AG09309 (cell line): Measurements from ENCODE around the gene ZNF225.
"Not testable (repeated sequence)": the region's sequence is repeated elsewhere in the genome, so short reads cannot be mapped to it uniquely, and the experiment has no call there.

ENCODE experiments used
- DNase-seq: peaks from one replicate; pipeline ENCODE4 v3.0.0-alpha.2; 2010; ENCODE audit warnings: low read depth
- H3K4me3 ChIP-seq: 2 replicates; pipeline ENCODE4 v1.5.1; 2011; ENCODE audit warnings: mild to moderate bottlenecking, low read depth, low read length, moderate library complexity; ENCODE audit not compliant: control insufficient read depth
- CTCF ChIP-seq: IDR thresholded peaks from 2 replicates; pipeline ENCODE4 v1.5.1; 2011; ENCODE audit warnings: mild to moderate bottlenecking, low read depth, low read length, inconsistent platforms; ENCODE audit not compliant: insufficient read depth, control insufficient read depth; ENCODE audit errors: missing control alignments

Gene ZNF225

GRCh38 chr19:44156475-44156874 lies 43.3 kb downstream of the ZNF225 start:
- no peak overlapping the region for H3K4me3 ChIP-seq
- TF ChIP-seq CTCF = no peak

GRCh38 chr19:44163789-44164188 lies 50.6 kb downstream of the ZNF225 start:
- no peak overlapping the region for H3K4me3 ChIP-seq
- DNase-seq = no peak
- TF ChIP-seq CTCF = no peak

More at GRCh38 chr19:44156475-44156874, 43.3 kb downstream of the ZNF225 start:
- no peak for DNase-seq

GRCh38 chr19:44164327-44164672 lies 51.1 kb downstream of the ZNF225 start:
- DNase-seq = no peak
- no peak for TF ChIP-seq CTCF
- H3K4me3 ChIP-seq = peak overlapping the region; percentile 94

GRCh38 chr19:44164673-44165512 lies 51.7 kb downstream of the ZNF225 start, which contains the start of gene ZNF226:
Gene ZNF226 (plus strand): TSS chr19:44165100. CDS start chr19:44170081, 4,981 bp downstream.
- peak within 1 kb of the TSS; percentile 94 for H3K4me3 ChIP-seq
- TF ChIP-seq CTCF = no peak
- DNase-seq = peak; percentile 96

GRCh38 chr19:44170660-44171059 lies 57.5 kb downstream of the ZNF225 start:
- not testable (repeated sequence) for H3K4me3 ChIP-seq, DNase-seq

GRCh38 chr19:44176590-44176989 lies 63.4 kb downstream of the ZNF225 start:
- no peak for DNase-seq
- H3K4me3 ChIP-seq = no peak overlapping the region
- no peak for TF ChIP-seq CTCF

GRCh38 chr19:44180968-44181367 lies 67.8 kb downstream of the ZNF225 start:
- no peak for DNase-seq
- H3K4me3 ChIP-seq = no peak overlapping the region
- no peak for TF ChIP-seq CTCF
